Liver (tissue), 9 donors: Measurements from ENCODE around the gene EEF1G. TPM values are rescaled to one million over a fixed set of nuclear protein-coding genes. Genes with fewer than 3 reads are reported as not detected.

Experiments
- DNase-seq: peaks from one replicate; pipeline ENCODE4 v3.0.0-alpha.2; 2017; ENCODE audit warnings: low spot score
- H3K27ac ChIP-seq, 2 donors: one replicate each; pipeline ENCODE4 v1.7.0; 2013; ENCODE audit warnings: inconsistent platforms in 2 of 2, low read length in 2 of 2, control low read depth in 1 of 2, low read depth in 1 of 2, mild to moderate bottlenecking in 1 of 2
- H3K27me3 ChIP-seq, 4 donors: one replicate each; pipeline versions ENCODE4 v1.6.1 to v1.7.0; 2013; ENCODE audit warnings: low read length in 3 of 4, inconsistent platforms in 1 of 4, mild to moderate bottlenecking in 1 of 4, moderate library complexity in 1 of 4; ENCODE audit not compliant: control insufficient read depth in 4 of 4, insufficient read depth in 4 of 4
- H3K36me3 ChIP-seq, 4 donors: one replicate each; pipeline versions ENCODE4 v1.6.1 to v1.7.0; 2013; ENCODE audit warnings: low read length in 3 of 4, mild to moderate bottlenecking in 3 of 4, low read depth in 1 of 4, moderate library complexity in 1 of 4; ENCODE audit not compliant: control insufficient read depth in 4 of 4, insufficient read depth in 3 of 4
- H3K4me1 ChIP-seq, 4 donors: one replicate each; pipeline versions ENCODE4 v1.6.1 to v1.7.0; 2013; ENCODE audit warnings: low read length in 3 of 4, mild to moderate bottlenecking in 3 of 4, moderate library complexity in 1 of 4; ENCODE audit not compliant: control insufficient read depth in 4 of 4, insufficient read depth in 4 of 4
- H3K4me3 ChIP-seq, 3 donors: one replicate each; pipeline versions ENCODE4 v1.6.1 to v1.7.0; 2013; ENCODE audit warnings: low read length in 3 of 3, control low read depth in 1 of 3, low read depth in 1 of 3, mild to moderate bottlenecking in 1 of 3
- H3K9ac ChIP-seq, 2 donors: one replicate each; pipeline ENCODE4 v1.7.0; 2013; ENCODE audit warnings: low read length in 2 of 2, mild to moderate bottlenecking in 2 of 2, moderate library complexity in 2 of 2, control low read depth in 1 of 2, low read depth in 1 of 2
- H3K9me3 ChIP-seq, 4 donors: one replicate each; pipeline versions ENCODE4 v1.6.1 to v1.7.0; 2013; ENCODE audit warnings: low read length in 3 of 4; ENCODE audit not compliant: control insufficient read depth in 4 of 4
- EGR1 ChIP-seq, 2 donors: IDR thresholded peaks; 2 replicates each; pipeline ENCODE4 v1.6.1; 2016 to 2018; ENCODE audit warnings: antibody characterized with exemption in 2 of 2, low read depth in 2 of 2
- FOXA2 ChIP-seq: IDR thresholded peaks from 2 replicates; pipeline ENCODE4 v1.6.1; 2016; ENCODE audit warnings: antibody characterized with exemption
- GABPA ChIP-seq, 2 donors: IDR thresholded peaks in 1 of 2; conservative IDR thresholded peaks in 1 of 2; 2 replicates each; pipeline ENCODE4 v1.6.1; 2016; ENCODE audit warnings: antibody characterized with exemption in 2 of 2, mild to moderate bottlenecking in 1 of 2, moderate library complexity in 1 of 2
- HNF4A ChIP-seq, 2 donors: conservative IDR thresholded peaks; 2 replicates each; pipeline ENCODE4 v1.6.1; 2016; ENCODE audit warnings: antibody characterized with exemption in 2 of 2, mild to moderate bottlenecking in 2 of 2
- JUND ChIP-seq, 2 donors: IDR thresholded peaks; 2 replicates each; pipeline ENCODE4 v1.6.1; 2016; ENCODE audit warnings: antibody characterized with exemption in 2 of 2
- NR2F2 ChIP-seq: IDR thresholded peaks from 2 replicates; pipeline ENCODE4 v1.6.1; 2016; ENCODE audit warnings: antibody characterized with exemption
- RAD21 ChIP-seq, 2 donors: IDR thresholded peaks; 2 replicates each; pipeline ENCODE4 v1.6.1; 2016; ENCODE audit warnings: antibody characterized with exemption in 2 of 2, mild to moderate bottlenecking in 2 of 2
- RXRA ChIP-seq, 2 donors: IDR thresholded peaks; 2 replicates each; pipeline ENCODE4 v1.6.1; 2017 to 2018; ENCODE audit warnings: antibody characterized with exemption in 2 of 2, mild to moderate bottlenecking in 1 of 2
- SP1 ChIP-seq: IDR thresholded peaks from 2 replicates; pipeline ENCODE4 v1.6.1; 2018; ENCODE audit warnings: antibody characterized with exemption, mild to moderate bottlenecking
- TAF1 ChIP-seq: conservative IDR thresholded peaks from 2 replicates; pipeline ENCODE4 v1.6.1; 2016; ENCODE audit warnings: antibody characterized with exemption, mild to moderate bottlenecking
- YY1 ChIP-seq: IDR thresholded peaks from 2 replicates; pipeline ENCODE4 v1.6.1; 2016; ENCODE audit warnings: antibody characterized with exemption, mild to moderate bottlenecking
- WGBS: extraction: QIAGEN DNeasy Blood & Tissue Kit; methylation state at CpG from one replicate; pipeline ENCODE4 v1.1.7; 2013; 5-methylcytosine and 5-hydroxymethylcytosine counted together
- polyA plus RNA-seq, 2 donors: library from polyadenylated mRNA; stranded (reverse) in 1 of 2; unstranded in 1 of 2; fragments of 200-250 nt in 1 of 2; fragments of >200 nt in 1 of 2; fragmentation: Nextera tagmentation in 1 of 2; extraction: Ambion mirVana in 1 of 2; gene quantifications; one replicate each; pipeline versions ENCODE4 v1.2.1 to v1.2.3, GENCODE V29; 2013 to 2015
- total RNA-seq, 2 donors: library from RNA; depleted of rRNA; stranded (reverse); fragments of >200 nt; gene quantifications; one replicate each; pipeline ENCODE4 v1.2.3, GENCODE V29; 2014
- TF ChIP-seq, protein P1 (sequence below): IDR thresholded peaks from 2 replicates; pipeline ENCODE4 v1.6.1; 2016; ENCODE audit warnings: antibody characterized with exemption
- TF ChIP-seq, protein P2 (sequence below): fragments of 150-350 bp; IDR thresholded peaks from 2 replicates; pipeline ENCODE4 v1.5.1; 2017; ENCODE audit warnings: improper control_type of control experiment, low read depth, low read length; ENCODE audit not compliant: missing input control
- donor health status: healthy.
- donor health status: healthy.
- donor health status: healthy.
- donor health status: healthy.
- donor health status: healthy.

The EEF1G gene
- total and polyA plus RNA-seq, 4 donors = 251 to 640 (median 469) TPM

DNA sequence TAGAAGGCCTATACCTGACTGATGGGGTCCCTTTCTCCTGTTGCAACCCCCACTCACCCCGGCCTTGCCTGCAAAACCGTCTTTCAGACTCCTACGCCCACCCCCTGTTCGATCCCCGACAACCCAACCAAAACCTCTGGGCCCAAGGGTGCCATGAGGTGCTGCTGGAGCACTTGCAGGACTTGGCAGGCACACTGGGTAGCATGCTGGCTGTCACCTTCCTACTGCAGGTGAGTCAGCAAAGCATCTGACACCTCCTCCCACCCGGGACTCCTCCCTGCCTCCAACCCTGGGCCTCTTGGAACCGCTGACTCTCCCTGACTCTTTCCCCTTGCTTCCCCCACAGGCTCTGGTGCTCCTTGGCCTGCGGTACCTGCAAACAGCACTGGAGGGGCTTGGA, 40.6 kb upstream of the EEF1G start:
- no peak for TF ChIP-seq FOXA2
- TF ChIP-seq RAD21 (IDR thresholded peaks at IDR 0.05) = no peak
- Histone ChIP-seq H3K9ac (no peak overlapping the region), H3K4me3 (no peak overlapping the region), H3K4me1 (peaks cover 7 to 29% (median 17%) of the 10 kb centered on the region in 4 donors), H3K27ac (peak overlapping the region; percentile 76 to 88), H3K27me3 (no peaks in the 10 kb centered on the region), H3K36me3 (peaks cover 0 to 17% (median 2%) of the 10 kb centered on the region in 4 donors), H3K9me3 (no peaks in the 10 kb centered on the region)
- 89% methylated on average over 8 of the region's 8 CpGs for WGBS
- DNase-seq = no peak

DNA sequence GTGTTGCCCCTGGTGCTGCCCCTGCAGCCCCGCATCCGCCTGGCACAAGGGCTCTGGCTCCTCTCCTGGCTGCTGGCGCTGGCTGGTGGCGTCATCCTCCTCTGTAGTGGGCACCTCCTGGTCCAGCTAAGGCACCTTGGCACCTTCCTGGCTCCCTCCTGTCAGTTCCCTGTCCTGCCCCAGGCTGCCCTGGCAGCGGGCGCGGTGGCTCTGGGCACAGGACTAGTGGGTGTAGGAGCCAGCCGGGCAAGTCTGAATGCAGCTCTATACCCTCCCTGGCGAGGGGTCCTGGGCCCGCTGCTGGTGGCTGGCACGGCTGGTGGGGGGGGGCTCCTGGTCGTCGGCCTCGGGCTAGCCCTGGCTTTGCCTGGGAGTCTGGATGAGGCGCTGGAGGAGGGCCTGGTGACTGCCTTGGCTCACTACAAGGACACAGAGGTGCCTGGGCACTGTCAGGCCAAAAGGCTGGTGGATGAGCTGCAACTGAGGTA, 39.6 kb upstream of the EEF1G start:
- peak overlapping the region; percentile 73 to 88 for H3K27ac ChIP-seq
- peaks cover 0 to 21% (median 2%) of the 10 kb centered on the region in 4 donors for H3K36me3 ChIP-seq
- H3K9ac ChIP-seq = no peak overlapping the region
- no peaks in the 10 kb centered on the region for H3K27me3 ChIP-seq
- H3K4me3 ChIP-seq = no peak overlapping the region
- H3K9me3 ChIP-seq = no peaks in the 10 kb centered on the region
- peaks cover 7 to 30% (median 18%) of the 10 kb centered on the region in 4 donors for H3K4me1 ChIP-seq
- WGBS = 54% methylated on average over 15 of the region's 15 CpGs
- TF ChIP-seq GABPA (IDR thresholded peaks at IDR 0.05 in 1 of 2, conservative IDR thresholded peaks at IDR 0.05 in 1 of 2) = no peak
- TF ChIP-seq, protein P1, sequence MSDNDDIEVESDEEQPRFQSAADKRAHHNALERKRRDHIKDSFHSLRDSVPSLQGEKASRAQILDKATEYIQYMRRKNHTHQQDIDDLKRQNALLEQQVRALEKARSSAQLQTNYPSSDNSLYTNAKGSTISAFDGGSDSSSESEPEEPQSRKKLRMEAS = no peak
- no peak for TF ChIP-seq YY1
- TF ChIP-seq HNF4A (conservative IDR thresholded peaks at IDR 0.05) = no peak
- DNase-seq = no peak

DNA sequence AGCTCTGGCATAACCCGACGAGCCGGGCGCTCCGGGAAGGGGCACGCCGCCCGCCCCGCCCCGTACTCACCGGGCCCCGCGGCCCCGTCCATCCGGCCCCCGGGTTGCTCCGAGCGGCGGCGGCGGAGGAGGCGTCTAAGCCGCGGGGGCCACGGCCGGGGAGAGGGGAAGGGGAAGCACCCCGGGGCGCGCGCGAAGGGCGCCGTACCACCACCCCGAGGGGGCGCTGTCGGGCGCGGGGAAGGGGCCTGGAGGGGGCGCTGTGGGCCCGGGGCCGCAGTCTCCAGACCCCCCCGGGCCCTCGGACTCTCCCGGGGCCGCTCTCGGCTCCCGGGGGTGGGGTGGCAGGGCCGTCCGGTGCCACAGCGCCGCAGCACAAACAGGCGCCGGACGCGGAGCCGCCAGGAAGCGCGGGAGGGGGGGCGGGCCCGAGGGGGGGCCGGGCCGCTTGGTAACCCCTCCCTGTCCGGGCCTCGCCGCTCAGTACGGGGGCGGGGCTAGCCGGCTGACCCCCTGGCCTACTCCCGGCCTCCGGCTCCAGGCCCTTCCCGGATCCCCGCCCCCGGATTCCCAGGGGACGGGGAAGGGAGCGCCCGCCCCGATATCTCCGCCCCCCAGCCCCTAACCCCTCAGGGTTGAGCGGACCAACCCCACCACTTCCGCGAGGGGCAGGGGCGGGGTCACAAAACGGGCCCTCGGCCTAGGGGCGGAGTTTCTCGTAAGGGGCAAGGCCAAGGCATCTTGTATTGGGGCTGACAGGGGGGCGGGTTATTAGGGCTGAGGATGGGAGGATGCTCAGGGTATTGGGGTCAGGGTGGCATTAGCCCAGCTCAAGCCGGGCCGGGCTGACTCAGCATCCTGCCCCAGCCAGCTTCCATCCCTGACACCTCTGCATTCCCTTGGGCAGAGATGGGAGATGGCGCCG, 38.9 kb upstream of the EEF1G start, which contains the start of the genes EML3 and ROM1:
Gene EML3, minus strand, starts transcription at position 410 of the 925 bp plus-strand sequence. Its CDS starts 318 bp downstream, at position 92.
Gene ROM1, plus strand, starts transcription at position 892 of the 925 bp plus-strand sequence. Its CDS starts 25 bp downstream, at position 917.
- peak within 1 kb of the TSS; percentile 64 to 83 (median 76) for H3K4me3 ChIP-seq
- DNase-seq = peak; percentile 84
- H3K4me1 ChIP-seq = peaks cover 7 to 34% (median 20%) of the 10 kb centered on the region in 4 donors
- H3K9me3 ChIP-seq = no peaks in the 10 kb centered on the region
- TF ChIP-seq NR2F2 = peak; percentile 71
- no peak for TF ChIP-seq JUND (IDR thresholded peaks at IDR 0.05)
- TF ChIP-seq, protein P1 = no peak
- no peak for TF ChIP-seq RXRA (IDR thresholded peaks at IDR 0.05)
- TF ChIP-seq HNF4A (conservative IDR thresholded peaks at IDR 0.05) = peak in 1 of 2 donors; percentile 6
- peak; percentile 10 for TF ChIP-seq SP1
- TF ChIP-seq EGR1 (IDR thresholded peaks at IDR 0.05; ENCODE audit: low read depth in 2 of 2) = peak; percentile 75 to 85
- TF ChIP-seq, protein P2, sequence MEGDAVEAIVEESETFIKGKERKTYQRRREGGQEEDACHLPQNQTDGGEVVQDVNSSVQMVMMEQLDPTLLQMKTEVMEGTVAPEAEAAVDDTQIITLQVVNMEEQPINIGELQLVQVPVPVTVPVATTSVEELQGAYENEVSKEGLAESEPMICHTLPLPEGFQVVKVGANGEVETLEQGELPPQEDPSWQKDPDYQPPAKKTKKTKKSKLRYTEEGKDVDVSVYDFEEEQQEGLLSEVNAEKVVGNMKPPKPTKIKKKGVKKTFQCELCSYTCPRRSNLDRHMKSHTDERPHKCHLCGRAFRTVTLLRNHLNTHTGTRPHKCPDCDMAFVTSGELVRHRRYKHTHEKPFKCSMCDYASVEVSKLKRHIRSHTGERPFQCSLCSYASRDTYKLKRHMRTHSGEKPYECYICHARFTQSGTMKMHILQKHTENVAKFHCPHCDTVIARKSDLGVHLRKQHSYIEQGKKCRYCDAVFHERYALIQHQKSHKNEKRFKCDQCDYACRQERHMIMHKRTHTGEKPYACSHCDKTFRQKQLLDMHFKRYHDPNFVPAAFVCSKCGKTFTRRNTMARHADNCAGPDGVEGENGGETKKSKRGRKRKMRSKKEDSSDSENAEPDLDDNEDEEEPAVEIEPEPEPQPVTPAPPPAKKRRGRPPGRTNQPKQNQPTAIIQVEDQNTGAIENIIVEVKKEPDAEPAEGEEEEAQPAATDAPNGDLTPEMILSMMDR = peak; percentile 77
- peak in 1 of 2 donors; percentile 54 for TF ChIP-seq GABPA (IDR thresholded peaks at IDR 0.05 in 1 of 2, conservative IDR thresholded peaks at IDR 0.05 in 1 of 2)
- peak in 1 of 2 donors; percentile 5 for TF ChIP-seq RAD21 (IDR thresholded peaks at IDR 0.05)
- no peak for TF ChIP-seq TAF1
- peak within 1 kb of the TSS; percentile 21 to 48 for H3K9ac ChIP-seq
- no peaks in the 10 kb centered on the region for H3K27me3 ChIP-seq
- peak within 1 kb of the TSS; percentile 76 to 88 for H3K27ac ChIP-seq
- 3% methylated on average over 91 of the region's 91 CpGs for WGBS
- peaks cover 0 to 24% (median 2%) of the 10 kb centered on the region in 4 donors for H3K36me3 ChIP-seq
